PC-3 (cell line): ENCODE results near the gene COL9A1.

Experiments
- EZH2 ChIP-seq: fragments of 300-600 bp; sonication (generic); IDR thresholded peaks from one replicate; pipeline ENCODE4 v1.6.1; 2017; ENCODE audit warnings: antibody characterized with exemption, mild to moderate bottlenecking, low read length; ENCODE audit not compliant: unreplicated experiment
- EZH2phosphoT487 ChIP-seq: fragments of 300-600 bp; sonication (generic); IDR thresholded peaks from 2 replicates; pipeline ENCODE4 v1.6.1; 2018; ENCODE audit warnings: mild to moderate bottlenecking, antibody characterized with exemption, low read length, borderline replicate concordance
- TF ChIP-seq, protein P1 (sequence below): fragments of 300-600 bp; sonication (generic); conservative IDR thresholded peaks from 2 replicates; pipeline ENCODE4 v1.5.1; 2017; ENCODE audit warnings: antibody characterized with exemption, low read depth, mild to moderate bottlenecking, low read length

DNA sequence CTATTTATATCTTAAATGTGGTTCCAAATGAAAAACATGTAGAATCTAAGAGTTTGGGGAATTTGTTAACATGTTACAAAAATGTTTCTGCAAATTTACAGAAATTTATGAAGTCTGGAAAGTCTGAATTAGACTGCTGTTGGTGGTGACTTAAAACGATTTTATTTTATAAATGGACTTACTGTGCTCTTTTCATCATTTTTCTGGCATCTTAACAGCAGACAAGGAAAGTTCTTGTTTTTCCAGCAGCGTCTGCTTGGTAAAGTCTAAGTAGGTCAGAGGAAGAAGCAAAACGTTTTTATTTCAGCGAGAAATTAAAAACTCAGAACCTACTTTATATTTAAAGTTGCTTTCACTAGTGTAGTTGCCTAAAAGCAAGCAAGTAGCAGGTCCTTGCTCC is 48.6 kb upstream of the COL9A1 start:
- TF ChIP-seq, protein P1, sequence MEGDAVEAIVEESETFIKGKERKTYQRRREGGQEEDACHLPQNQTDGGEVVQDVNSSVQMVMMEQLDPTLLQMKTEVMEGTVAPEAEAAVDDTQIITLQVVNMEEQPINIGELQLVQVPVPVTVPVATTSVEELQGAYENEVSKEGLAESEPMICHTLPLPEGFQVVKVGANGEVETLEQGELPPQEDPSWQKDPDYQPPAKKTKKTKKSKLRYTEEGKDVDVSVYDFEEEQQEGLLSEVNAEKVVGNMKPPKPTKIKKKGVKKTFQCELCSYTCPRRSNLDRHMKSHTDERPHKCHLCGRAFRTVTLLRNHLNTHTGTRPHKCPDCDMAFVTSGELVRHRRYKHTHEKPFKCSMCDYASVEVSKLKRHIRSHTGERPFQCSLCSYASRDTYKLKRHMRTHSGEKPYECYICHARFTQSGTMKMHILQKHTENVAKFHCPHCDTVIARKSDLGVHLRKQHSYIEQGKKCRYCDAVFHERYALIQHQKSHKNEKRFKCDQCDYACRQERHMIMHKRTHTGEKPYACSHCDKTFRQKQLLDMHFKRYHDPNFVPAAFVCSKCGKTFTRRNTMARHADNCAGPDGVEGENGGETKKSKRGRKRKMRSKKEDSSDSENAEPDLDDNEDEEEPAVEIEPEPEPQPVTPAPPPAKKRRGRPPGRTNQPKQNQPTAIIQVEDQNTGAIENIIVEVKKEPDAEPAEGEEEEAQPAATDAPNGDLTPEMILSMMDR, result no peak
- TF ChIP-seq EZH2 (no peak), EZH2phosphoT487 (no peak)
